Measurements from ENCODE around the gene NDUFB2. TPM values are rescaled to one million over a fixed set of nuclear protein-coding genes. Genes with fewer than 3 reads are reported as not detected.
"Not testable (repeated sequence)": the region's sequence is repeated elsewhere in the genome, so short reads cannot be mapped to it uniquely, and the experiment has no call there.

Gene NDUFB2
- total RNA-seq, 1 donor from 2014 or later = 205 TPM

- intact Hi-C loops (cut with micrococcal nuclease) = no loop called here
These were observed 9.6 kb upstream of the NDUFB2 start for GRCh38 chr7:140686921-140687320.

GRCh38 chr7:140688341-140688740 lies 8.2 kb upstream of the NDUFB2 start:
- intact Hi-C loops (cut with micrococcal nuclease) = no loop called here

- intact Hi-C loops (cut with micrococcal nuclease) = loop anchor here (10.0 kb wide), 1 partner anchor 1045 kb away; the partner anchor contains the start of gene SSBP1
These were observed 7.0 kb upstream of the NDUFB2 start for GRCh38 chr7:140689199-140690152.

- intact Hi-C loops (cut with micrococcal nuclease) = loop anchor here (10.0 kb wide), 1 partner anchor 1043 kb away; the partner anchor contains the start of gene SSBP1
These were observed 5.0 kb upstream of the NDUFB2 start for GRCh38 chr7:140691376-140692045.

GRCh38 chr7:140693849-140694248 lies 2.7 kb upstream of the NDUFB2 start:
- intact Hi-C loops (cut with micrococcal nuclease) = loop anchor here (10.0 kb wide), 1 partner anchor 1041 kb away; the partner anchor contains the start of gene SSBP1

- intact Hi-C loops (cut with micrococcal nuclease) = loop anchor here (10.0 kb wide), 1 partner anchor 1040 kb away; the partner anchor contains the start of gene SSBP1
These were observed 1.9 kb upstream of the NDUFB2 start for GRCh38 chr7:140694592-140694991.

- intact Hi-C loops (cut with micrococcal nuclease) = loop anchor here (5.0 to 10.0 kb wide), 3 partner anchors 293 to 1338 kb away; partner anchors contain the start of genes LUC7L2, RAB19 and SSBP1
These were observed 1.1 kb upstream of the NDUFB2 start for GRCh38 chr7:140695381-140695780.

- intact Hi-C loops (cut with micrococcal nuclease) = loop anchor here (1.0 to 10.0 kb wide), 7 partner anchors 23 to 1339 kb away; partner anchors contain the start of genes LUC7L2, MKRN1, RAB19 and SSBP1
These were observed 356 bp upstream of the NDUFB2 start for GRCh38 chr7:140696024-140696679.

GRCh38 chr7:140697447-140698143 lies 1.1 kb downstream of the NDUFB2 start:
- intact Hi-C loops (cut with micrococcal nuclease) = loop anchor here (2.0 to 10.0 kb wide), 4 partner anchors 219 to 1340 kb away; partner anchors contain the start of genes LUC7L2, MKRN1, RAB19 and SSBP1

- intact Hi-C loops (cut with micrococcal nuclease) = loop anchor here (5.0 to 10.0 kb wide), 3 partner anchors 296 to 1341 kb away; partner anchors contain the start of genes LUC7L2, RAB19 and SSBP1
These were observed 2.0 kb downstream of the NDUFB2 start for GRCh38 chr7:140698477-140698876.

- intact Hi-C loops (cut with micrococcal nuclease) = no loop called here
These were observed 6.3 kb downstream of the NDUFB2 start for GRCh38 chr7:140702774-140703173.

GRCh38 chr7:140704205-140704604 lies 7.7 kb downstream of the NDUFB2 start:
- intact Hi-C loops (cut with micrococcal nuclease) = no loop called here

GRCh38 chr7:140707132-140707531 lies 10.6 kb downstream of the NDUFB2 start:
- intact Hi-C loops (cut with micrococcal nuclease) = no loop called here

GRCh38 chr7:140708764-140709163 lies 12.3 kb downstream of the NDUFB2 start:
- intact Hi-C loops (cut with micrococcal nuclease) = not testable (repeated sequence)

- intact Hi-C loops (cut with micrococcal nuclease) = not testable (repeated sequence)
These were observed 15.9 kb downstream of the NDUFB2 start for GRCh38 chr7:140712392-140712791.

GRCh38 chr7:140714331-140715040 lies 18.0 kb downstream of the NDUFB2 start:
- intact Hi-C loops (cut with micrococcal nuclease) = no loop called here

GRCh38 chr7:140719721-140720120 lies 23.2 kb downstream of the NDUFB2 start:
- intact Hi-C loops (cut with micrococcal nuclease) = no loop called here

- intact Hi-C loops (cut with micrococcal nuclease) = no loop called here
These were observed 25.7 kb downstream of the NDUFB2 start for GRCh38 chr7:140722254-140722653.

- intact Hi-C loops (cut with micrococcal nuclease) = no loop called here
These were observed 26.5 kb downstream of the NDUFB2 start for GRCh38 chr7:140723006-140723405.

GRCh38 chr7:140723574-140723973 lies 27.1 kb downstream of the NDUFB2 start:
- intact Hi-C loops (cut with micrococcal nuclease) = no loop called here

Data from T-helper 2 cell treated with Interferon-gamma antibody and Interleukin-4, amounts not matched to agents 100 ng/mL and 5 ng/mL, for 36 hours (primary cell).